Endothelial cell of umbilical vein (primary cell): ENCODE results near the gene MARCOL. TPM values are rescaled to one million over a fixed set of nuclear protein-coding genes. Genes with fewer than 3 reads are reported as not detected.

Experiments
- BruUV-seq: library from RNA; stranded (reverse); fragments of 400-500 nt; replicated peaks from 2 replicates; lab custom pipeline; 2021; lab: Mats Ljungman, UMichigan
- CTCF ChIA-PET: fragments of 300-600, 350-600 bp; sonication (Branson Sonifier 250); formaldehyde crosslinking; loops from one replicate; lab custom pipeline; 2021; ENCODE audit warnings: antibody characterized with exemption, inconsistent platforms; lab: Charles Lee
- POLR2A ChIA-PET: fragments of 300-600, 350-600 bp; sonication (Branson Sonifier 250); formaldehyde crosslinking; loops from one replicate; lab custom pipeline; 2021; ENCODE audit warnings: antibody characterized with exemption, inconsistent platforms; lab: Charles Lee
- DNase-seq: peaks from one replicate; pipeline ENCODE4 v3.0.0-alpha.2; 2011; ENCODE audit warnings: low read depth, low spot score
- FAIRE-seq: peaks from 2 replicates; lab custom pipeline; 2011; peaks lifted over from hg19 to GRCh38; lab: Jason Lieb, UNC
- H2AFZ ChIP-seq: 2 replicates; pipeline ENCODE4 v1.6.0; 2012; ENCODE audit warnings: low read depth, low read length, control low read depth, inconsistent platforms
- H3K27ac ChIP-seq: 2 replicates; pipeline ENCODE4 v1.5.1; 2011; ENCODE audit warnings: low read depth, mild to moderate bottlenecking, control low read depth, low read length, moderate library complexity; ENCODE audit not compliant: insufficient read depth
- H3K27me3 ChIP-seq, 2 experiments: 2 replicates each; pipeline versions ENCODE4 v1.6.0 to v1.6.1; 2011; ENCODE audit warnings: low read length in 2 of 2, mixed read lengths in 1 of 2; ENCODE audit not compliant: control insufficient read depth in 2 of 2, insufficient read depth in 2 of 2
- H3K36me3 ChIP-seq, 2 experiments: 2 replicates in 1 of 2; 3 replicates in 1 of 2; pipeline ENCODE4 v1.5.1; 2011; ENCODE audit warnings: low read length in 2 of 2, mild to moderate bottlenecking in 1 of 2, moderate library complexity in 1 of 2; ENCODE audit not compliant: control insufficient read depth in 2 of 2, insufficient read depth in 2 of 2; ENCODE audit errors: extremely low read depth in 1 of 2
- H3K4me1 ChIP-seq: 3 replicates; pipeline ENCODE4 v1.5.1; 2011; ENCODE audit warnings: mild to moderate bottlenecking, low read length; ENCODE audit not compliant: control insufficient read depth, insufficient read depth; ENCODE audit errors: extremely low read depth
- H3K4me2 ChIP-seq: 2 replicates; pipeline ENCODE4 v1.6.1; 2011; ENCODE audit warnings: low read length, control low read depth, mixed read lengths; ENCODE audit not compliant: insufficient read depth
- H3K4me3 ChIP-seq, 3 experiments: fragments of 200-600 bp in 1 of 3; sonication (generic), shearing (Covaris generic) in 1 of 3; replicated peaks in 1 of 3; 2 replicates each; pipeline ENCODE4 v1.5.1; 2011 to 2016; ENCODE audit warnings: control low read depth in 3 of 3, low read length in 3 of 3, mild to moderate bottlenecking in 2 of 3, inconsistent platforms in 1 of 3, low read depth in 1 of 3, moderate library complexity in 1 of 3; ENCODE audit not compliant: insufficient read depth in 1 of 3
- H3K79me2 ChIP-seq: 2 replicates; pipeline ENCODE4 v1.6.0; 2012; ENCODE audit warnings: low read length, inconsistent platforms; ENCODE audit not compliant: control insufficient read depth, insufficient read depth
- H3K9ac ChIP-seq: replicated peaks from 2 replicates; pipeline ENCODE3; 2011; ENCODE audit warnings: low read length, control low read depth; ENCODE audit not compliant: insufficient read depth; ENCODE audit errors: extremely low read depth
- H3K9me1 ChIP-seq: replicated peaks from 3 replicates; pipeline ENCODE4 v1.6.0; 2011; ENCODE audit warnings: mild to moderate bottlenecking, low read length; ENCODE audit not compliant: control insufficient read depth, insufficient read depth; ENCODE audit errors: extremely low read depth
- H3K9me3 ChIP-seq: replicated peaks from 2 replicates; pipeline ENCODE4 v1.5.1; 2012; ENCODE audit warnings: low read length, inconsistent platforms; ENCODE audit not compliant: control insufficient read depth, insufficient read depth
- H4K20me1 ChIP-seq: replicated peaks from 2 replicates; pipeline ENCODE3; 2011; ENCODE audit warnings: mild to moderate bottlenecking, low read length; ENCODE audit not compliant: control insufficient read depth, insufficient read depth; ENCODE audit errors: extremely low read depth
- CTCF ChIP-seq, 2 donors: IDR thresholded peaks; 1 replicate in 1 of 2; 2 replicates in 1 of 2; pipeline ENCODE4 v1.5.1; 2011; ENCODE audit warnings: low read length in 2 of 2, mild to moderate bottlenecking in 2 of 2, moderate library complexity in 2 of 2, control low read depth in 1 of 2, inconsistent platforms in 1 of 2, low read depth in 1 of 2; ENCODE audit not compliant: insufficient read depth in 1 of 2; ENCODE audit errors: extremely low read depth in 1 of 2
- EZH2 ChIP-seq: IDR thresholded peaks from 2 replicates; pipeline ENCODE4 v1.6.1; 2012; ENCODE audit warnings: borderline replicate concordance, low read depth, mild to moderate bottlenecking, moderate library complexity, low read length, inconsistent platforms; ENCODE audit not compliant: severe bottlenecking
- FOS ChIP-seq: IDR thresholded peaks from 2 replicates; pipeline ENCODE4 v1.6.1; 2011; ENCODE audit warnings: mild to moderate bottlenecking, low read length, moderate library complexity, borderline replicate concordance; ENCODE audit not compliant: insufficient read depth
- GATA2 ChIP-seq: IDR thresholded peaks from 2 replicates; pipeline ENCODE4 v1.7.0; 2011; ENCODE audit warnings: low read depth, mild to moderate bottlenecking, moderate library complexity, mixed read lengths, low read length; ENCODE audit not compliant: insufficient read length, insufficient read depth
- JUN ChIP-seq: IDR thresholded peaks from 2 replicates; pipeline ENCODE4 v1.6.1; 2011; ENCODE audit warnings: borderline replicate concordance, low read depth; ENCODE audit not compliant: insufficient read length, insufficient read depth
- MYC ChIP-seq: IDR thresholded peaks from one replicate; pipeline ENCODE4 v1.6.1; 2011; ENCODE audit warnings: mild to moderate bottlenecking, low read depth, low read length
- POLR2A ChIP-seq: IDR thresholded peaks from 2 replicates; pipeline ENCODE4 v1.6.1; 2012; ENCODE audit warnings: low read depth, mild to moderate bottlenecking, control low read depth, low read length
- POLR2AphosphoS5 ChIP-seq: IDR thresholded peaks from 2 replicates; pipeline ENCODE4 v1.6.1; 2012; ENCODE audit warnings: low read depth, mild to moderate bottlenecking, control low read depth, low read length, moderate library complexity; ENCODE audit not compliant: insufficient read depth
- dilution Hi-C: fragments of 300-500 bp; cut with MboI; formaldehyde crosslinking; loops from one replicate; pipeline ENCODE4 v1.15.0; 2019; ENCODE audit warnings: low sequenced_read_pairs; ENCODE audit not compliant: extremely low pct_ligation_motif_present
- intact Hi-C: fragments of 100-400 bp; cut with micrococcal nuclease; formaldehyde crosslinking; loops from one replicate; pipeline ENCODE4 v1.10.0; 2022
- polyA plus RNA-seq, 4 experiments: library from polyadenylated mRNA; depleted of rRNA in 3 of 4; stranded (reverse) in 3 of 4; unstranded in 1 of 4; fragments of >200 nt; gene quantifications; 2 replicates each; pipeline versions ENCODE4 v1.2.1 to v1.2.3, GENCODE V29; 2011 to 2012; ENCODE audit warnings: missing spikeins in 1 of 4
- total RNA-seq: library from RNA; stranded (reverse); gene quantifications from 2 replicates; pipeline ENCODE4 v1.2.3, GENCODE V29; 2021
- TF ChIP-seq, protein P1 (sequence below): IDR thresholded peaks from 2 replicates; pipeline ENCODE4 v1.6.1; 2011; ENCODE audit not compliant: insufficient read depth, insufficient read length

Gene MARCOL
- total and polyA plus RNA-seq, 2 donors (not counting 3 experiments of a cell fraction or from before 2014, with no cell fraction given) = not detected

GRCh38 chr5:148255456-148255855 is 17.1 kb downstream of the MARCOL start:
- no TSS peak for BruUV-seq
- no peak overlapping the region for H3K4me3 ChIP-seq
- H3K27me3 ChIP-seq = no peaks in the 10 kb centered on the region
- no peaks in the 10 kb centered on the region for H3K79me2 ChIP-seq
- H3K9me1 ChIP-seq = no peaks in the 10 kb centered on the region
- no peak overlapping the region for H2AFZ ChIP-seq
- H4K20me1 ChIP-seq = no peaks in the 10 kb centered on the region
- FAIRE-seq = no peak
- no peak overlapping the region for H3K27ac ChIP-seq
- ChIA-PET CTCF (interaction anchor here (1.4 kb wide), 1 partner anchor 12 kb away, joined by 3 read pairs; no protein-coding TSS in a partner anchor), POLR2A (no interaction called here)
- H3K9me3 ChIP-seq = no peaks in the 10 kb centered on the region
- intact Hi-C loops (no loop called here), dilution Hi-C loops (no loop called here)
- no peak for DNase-seq
- H3K4me1 ChIP-seq = no peaks in the 10 kb centered on the region
- no peak overlapping the region for H3K9ac ChIP-seq
- no peaks in the 10 kb centered on the region for H3K36me3 ChIP-seq
- TF ChIP-seq CTCF (IDR thresholded peaks at IDR 0.05; ENCODE audit: extremely low read depth in 1 of 2, insufficient read depth in 1 of 2, low read depth in 1 of 2, low read length in 2 of 2) = no peak
- no peak for TF ChIP-seq FOS
- no peak for TF ChIP-seq EZH2
- no peak for TF ChIP-seq MYC
- TF ChIP-seq, protein P1, sequence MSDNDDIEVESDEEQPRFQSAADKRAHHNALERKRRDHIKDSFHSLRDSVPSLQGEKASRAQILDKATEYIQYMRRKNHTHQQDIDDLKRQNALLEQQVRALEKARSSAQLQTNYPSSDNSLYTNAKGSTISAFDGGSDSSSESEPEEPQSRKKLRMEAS = no peak
- no peak for TF ChIP-seq JUN
- no peak for TF ChIP-seq POLR2AphosphoS5
- no peak for TF ChIP-seq POLR2A
- TF ChIP-seq GATA2 = no peak
- H3K4me2 ChIP-seq = no peak overlapping the region
